HUES6 (cell line): ENCODE results near the gene TXNRD1.
"Not testable (repeated sequence)": the region's sequence is repeated elsewhere in the genome, so short reads cannot be mapped to it uniquely, and the experiment has no call there.

Experiments used
- H3K27ac ChIP-seq: 2 replicates; pipeline ENCODE4 v1.7.0; 2013; ENCODE audit warnings: low read depth, mild to moderate bottlenecking, low read length, inconsistent platforms
- H3K27me3 ChIP-seq: 2 replicates; pipeline ENCODE4 v1.6.1; 2013; ENCODE audit warnings: low read length; ENCODE audit not compliant: control insufficient read depth, insufficient read depth
- H3K36me3 ChIP-seq: 2 replicates; pipeline ENCODE4 v1.6.1; 2013; ENCODE audit warnings: low read length; ENCODE audit not compliant: control insufficient read depth, insufficient read depth
- H3K4me1 ChIP-seq: 2 replicates; pipeline ENCODE4 v1.6.1; 2013; ENCODE audit warnings: low read length; ENCODE audit not compliant: control insufficient read depth, insufficient read depth
- H3K4me3 ChIP-seq: 2 replicates; pipeline ENCODE4 v1.5.1; 2013; ENCODE audit warnings: low read depth, low read length
- H3K9ac ChIP-seq: one replicate; pipeline ENCODE4 v1.6.1; 2013; ENCODE audit warnings: mild to moderate bottlenecking, low read length
- H3K9me3 ChIP-seq: 2 replicates; pipeline ENCODE4 v1.6.1; 2013; ENCODE audit warnings: low read depth, low read length; ENCODE audit not compliant: control insufficient read depth, insufficient read depth

The TXNRD1 gene

GRCh38 chr12:104381341-104381730, 165.8 kb downstream of the TXNRD1 start:
- peak overlapping the region; percentile 17; the same call in 1 of the 2 replicates for H3K4me3 ChIP-seq

GRCh38 chr12:104381731-104382480, 166.3 kb downstream of the TXNRD1 start:
- Histone ChIP-seq H3K4me1 (no peaks in the 10 kb centered on the region; the same call in 1 of the 2 replicates), H3K27me3 (no peaks in the 10 kb centered on the region), H3K4me3 (peak overlapping the region; percentile 17; the same call in 1 of the 2 replicates)

More at GRCh38 chr12:104381341-104381730, 165.8 kb downstream of the TXNRD1 start:
- no peaks in the 10 kb centered on the region for H3K36me3 ChIP-seq
- no peak overlapping the region for H3K9ac ChIP-seq
- H3K4me1 ChIP-seq = no peaks in the 10 kb centered on the region; the same call in 1 of the 2 replicates
- H3K9me3 ChIP-seq = no peaks in the 10 kb centered on the region
- no peak overlapping the region for H3K27ac ChIP-seq
- H3K27me3 ChIP-seq = no peaks in the 10 kb centered on the region

GRCh38 chr12:104384141-104384880, 168.7 kb downstream of the TXNRD1 start:
- no peak overlapping the region for H3K4me3 ChIP-seq
- H3K9ac ChIP-seq = no peak overlapping the region
- H3K9me3 ChIP-seq = no peaks in the 10 kb centered on the region
- no peaks in the 10 kb centered on the region for H3K36me3 ChIP-seq
- H3K4me1 ChIP-seq = no peaks in the 10 kb centered on the region; the same call in 1 of the 2 replicates
- no peaks in the 10 kb centered on the region for H3K27me3 ChIP-seq
- H3K27ac ChIP-seq = no peak overlapping the region

More at GRCh38 chr12:104381731-104382480, 166.3 kb downstream of the TXNRD1 start:
- no peak overlapping the region for H3K27ac ChIP-seq
- no peaks in the 10 kb centered on the region for H3K9me3 ChIP-seq
- no peak overlapping the region for H3K9ac ChIP-seq
- H3K36me3 ChIP-seq = no peaks in the 10 kb centered on the region

GRCh38 chr12:104385510-104385909, 169.9 kb downstream of the TXNRD1 start:
- Histone ChIP-seq H3K4me3 (no peak overlapping the region), H3K9ac (no peak overlapping the region), H3K27me3 (no peaks in the 10 kb centered on the region), H3K27ac (no peak overlapping the region), H3K36me3 (no peaks in the 10 kb centered on the region), H3K9me3 (no peaks in the 10 kb centered on the region), H3K4me1 (no peaks in the 10 kb centered on the region; the same call in 1 of the 2 replicates)

GRCh38 chr12:104386461-104386860, 170.9 kb downstream of the TXNRD1 start:
- Histone ChIP-seq H3K27ac (no peak overlapping the region), H3K9ac (no peak overlapping the region), H3K4me1 (no peaks in the 10 kb centered on the region; the same call in 1 of the 2 replicates), H3K9me3 (no peaks in the 10 kb centered on the region), H3K27me3 (no peaks in the 10 kb centered on the region), H3K36me3 (no peaks in the 10 kb centered on the region), H3K4me3 (no peak overlapping the region)

GRCh38 chr12:104387190-104387589, 171.6 kb downstream of the TXNRD1 start:
- Histone ChIP-seq H3K9me3 (no peaks in the 10 kb centered on the region), H3K36me3 (no peaks in the 10 kb centered on the region), H3K27me3 (no peaks in the 10 kb centered on the region), H3K4me3 (no peak overlapping the region), H3K4me1 (no peaks in the 10 kb centered on the region; the same call in 1 of the 2 replicates), H3K9ac (no peak overlapping the region), H3K27ac (no peak overlapping the region)

GRCh38 chr12:104394086-104394485, 178.5 kb downstream of the TXNRD1 start:
- not testable (repeated sequence) for H3K9ac ChIP-seq, H3K4me3 ChIP-seq, H3K27ac ChIP-seq, H3K27me3 ChIP-seq, H3K4me1 ChIP-seq, H3K36me3 ChIP-seq
- peaks cover 17% of the 10 kb centered on the region for H3K9me3 ChIP-seq
